GM12874 (cell line): ENCODE data around the gene CLEC4D.

Source experiments
- CTCF ChIP-seq: IDR thresholded peaks from 2 replicates; pipeline ENCODE4 v1.5.1; 2011; ENCODE audit warnings: low read depth, mild to moderate bottlenecking, control low read depth, low read length, moderate library complexity; ENCODE audit not compliant: insufficient read depth

The CLEC4D gene

GRCh38 chr12:8491646-8492530 is 21.4 kb upstream of the CLEC4D start:
- TF ChIP-seq CTCF: no peak

GRCh38 chr12:8493084-8493483 is 20.2 kb upstream of the CLEC4D start:
- TF ChIP-seq CTCF: no peak

GRCh38 chr12:8499616-8500015 is 13.7 kb upstream of the CLEC4D start:
- TF ChIP-seq CTCF: no peak

GRCh38 chr12:8501720-8502119 is 11.6 kb upstream of the CLEC4D start:
- TF ChIP-seq CTCF: no peak

GRCh38 chr12:8504351-8504750 is 9.0 kb upstream of the CLEC4D start:
- no peak for TF ChIP-seq CTCF

- TF ChIP-seq CTCF: no peak
These were observed 5.7 kb upstream of the CLEC4D start for GRCh38 chr12:8507596-8507995.

- TF ChIP-seq CTCF: no peak
These were observed 5.1 kb upstream of the CLEC4D start for GRCh38 chr12:8508223-8508622.
